Left lung (tissue), 10 donors: ENCODE measurements around the gene MS4A1. TPM values are rescaled to one million over a fixed set of nuclear protein-coding genes. Genes with fewer than 3 reads are reported as not detected.
"Not testable (repeated sequence)": the region's sequence is repeated elsewhere in the genome, so short reads cannot be mapped to it uniquely, and the experiment has no call there.

Experiments used
- ATAC-seq: fragments of 200-7000 bp; cut with Tn5 transposase; one replicate; pipeline ENCODE4 v1.9.1; 2020; ENCODE audit warnings: moderate library complexity
- DNase-seq, 4 donors: peaks; one replicate each; pipeline ENCODE4 v3.0.0-alpha.2; 2013 to 2020
- H3K27ac ChIP-seq, 2 donors: fragments of 200-600 bp; sonication (generic) in 1 of 2; one replicate each; pipeline versions ENCODE4 v1.5.0 to v1.8.0; 2020 to 2021
- H3K27me3 ChIP-seq, 2 donors: fragments of 200-600 bp; sonication (generic) in 1 of 2; one replicate each; pipeline versions ENCODE4 v1.5.0 to v1.8.0; 2020 to 2021
- H3K36me3 ChIP-seq, 2 donors: fragments of 200-600 bp; sonication (generic) in 1 of 2; one replicate each; pipeline versions ENCODE4 v1.5.0 to v1.8.0; 2020 to 2021
- H3K4me1 ChIP-seq, 2 donors: fragments of 200-600 bp; one replicate each; pipeline ENCODE4 v1.8.0; 2021
- H3K4me3 ChIP-seq, 2 donors: fragments of 200-600 bp; sonication (generic) in 1 of 2; one replicate each; pipeline versions ENCODE4 v1.5.0 to v1.8.0; 2020 to 2021; ENCODE audit warnings: mild to moderate bottlenecking in 1 of 2
- H3K9me3 ChIP-seq, 2 donors: fragments of 200-600 bp; sonication (generic) in 1 of 2; one replicate each; pipeline versions ENCODE4 v1.5.0 to v1.8.0; 2020 to 2021
- intact Hi-C, 2 donors: fragments of 100-400 bp; cut with DNase I; formaldehyde crosslinking; loops; one replicate each; pipeline versions ENCODE4 v1.11.2 to v1.14.2; 2022
- polyA plus RNA-seq, 6 donors: library from polyadenylated mRNA; unstranded; fragments of 120-200 nt; gene quantifications; one replicate each; pipeline ENCODE4 v1.2.1, GENCODE V29; 2013; ENCODE audit not compliant: insufficient read length in 6 of 6
- total RNA-seq, 2 donors: library from RNA; stranded (reverse); fragmentation: NEBNext Ultra II Directional; extraction: Animal tissue kit (Norgen Biotek cat#: 25700); gene quantifications; one replicate each; pipeline ENCODE4 v1.2.1, GENCODE V29; 2021
- TF ChIP-seq, protein P1 (sequence below), 2 donors: fragments of 200-600 bp; sonication (generic) in 1 of 2; IDR thresholded peaks; one replicate each; pipeline versions ENCODE4 v1.5.0 to v1.8.0; 2021; ENCODE audit warnings: antibody characterized with exemption in 2 of 2
- donor health status: DM: no; HTN: yes; CAD: no.
- donor health status: DM: no; HTN: no; CAD: no.

Gene MS4A1
- total and polyA plus RNA-seq, 8 donors: 0.36 to 2.1 (median 1.1) TPM

DNA sequence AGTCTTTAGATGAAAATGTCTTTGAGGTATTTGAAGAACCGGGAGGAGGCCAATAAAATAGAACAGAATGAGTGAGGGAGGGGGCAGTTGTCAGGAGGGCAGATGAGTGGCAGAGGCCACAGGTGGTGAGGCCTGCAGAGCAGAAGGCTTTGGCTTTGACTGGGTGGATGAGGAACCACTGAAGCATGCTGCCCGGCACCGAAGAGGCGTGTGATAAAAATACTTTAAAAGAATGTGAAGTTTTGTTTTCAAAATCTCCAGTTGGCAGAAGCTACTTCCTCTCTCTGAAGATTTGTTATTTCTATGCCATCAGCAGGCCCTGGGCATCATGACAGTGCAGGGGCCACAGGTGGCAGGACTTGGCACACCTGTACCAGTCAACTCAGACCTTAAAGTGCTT lies 43.2 kb downstream of the MS4A1 start:
- ATAC-seq: peak; percentile 18

DNA sequence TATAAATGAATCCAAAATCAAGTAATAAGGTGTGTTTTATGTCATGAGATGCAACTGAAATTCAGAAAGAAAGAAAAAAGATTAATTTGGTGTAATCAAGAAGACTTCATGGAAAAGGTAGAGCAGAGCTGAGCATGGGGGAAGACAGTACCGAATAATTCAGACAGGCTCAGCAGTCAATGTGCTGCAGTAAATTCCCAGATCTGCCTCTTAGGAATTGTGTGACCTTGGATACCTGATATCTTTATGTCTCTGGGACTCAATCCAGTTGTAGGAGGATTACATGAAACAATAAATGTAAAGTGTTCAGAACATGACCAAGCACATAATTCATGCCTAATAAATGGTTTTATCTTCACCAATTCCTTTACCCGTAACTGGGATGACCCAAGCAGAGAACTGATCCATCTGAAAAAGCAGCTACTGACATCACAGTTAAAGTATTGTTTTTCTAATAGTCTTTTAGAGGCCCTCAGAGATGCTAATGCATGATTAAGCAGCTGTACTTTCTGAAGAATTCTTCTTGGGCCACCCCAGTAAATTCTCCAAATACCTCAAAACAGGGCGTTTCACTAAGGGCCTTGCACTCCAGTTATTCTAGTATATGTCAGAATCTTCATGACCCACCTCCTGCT lies 44.7 kb downstream of the MS4A1 start:
- H3K4me3 ChIP-seq: no peak overlapping the region
- H3K27ac ChIP-seq: no peak overlapping the region
- no peaks in the 10 kb centered on the region for H3K27me3 ChIP-seq
- TF ChIP-seq, protein P1, sequence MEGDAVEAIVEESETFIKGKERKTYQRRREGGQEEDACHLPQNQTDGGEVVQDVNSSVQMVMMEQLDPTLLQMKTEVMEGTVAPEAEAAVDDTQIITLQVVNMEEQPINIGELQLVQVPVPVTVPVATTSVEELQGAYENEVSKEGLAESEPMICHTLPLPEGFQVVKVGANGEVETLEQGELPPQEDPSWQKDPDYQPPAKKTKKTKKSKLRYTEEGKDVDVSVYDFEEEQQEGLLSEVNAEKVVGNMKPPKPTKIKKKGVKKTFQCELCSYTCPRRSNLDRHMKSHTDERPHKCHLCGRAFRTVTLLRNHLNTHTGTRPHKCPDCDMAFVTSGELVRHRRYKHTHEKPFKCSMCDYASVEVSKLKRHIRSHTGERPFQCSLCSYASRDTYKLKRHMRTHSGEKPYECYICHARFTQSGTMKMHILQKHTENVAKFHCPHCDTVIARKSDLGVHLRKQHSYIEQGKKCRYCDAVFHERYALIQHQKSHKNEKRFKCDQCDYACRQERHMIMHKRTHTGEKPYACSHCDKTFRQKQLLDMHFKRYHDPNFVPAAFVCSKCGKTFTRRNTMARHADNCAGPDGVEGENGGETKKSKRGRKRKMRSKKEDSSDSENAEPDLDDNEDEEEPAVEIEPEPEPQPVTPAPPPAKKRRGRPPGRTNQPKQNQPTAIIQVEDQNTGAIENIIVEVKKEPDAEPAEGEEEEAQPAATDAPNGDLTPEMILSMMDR (IDR thresholded peaks at IDR 0.05): no peak
- no peaks in the 10 kb centered on the region for H3K9me3 ChIP-seq
- intact Hi-C loops: no loop called here
- DNase-seq: no peak
- no peak for ATAC-seq
- H3K4me1 ChIP-seq: no peaks in the 10 kb centered on the region
- no peaks in the 10 kb centered on the region for H3K36me3 ChIP-seq

More for the DNA sequence above, 43.2 kb downstream of the MS4A1 start:
- Histone ChIP-seq H3K9me3 (no peaks in the 10 kb centered on the region), H3K27ac (no peak overlapping the region), H3K4me3 (no peak overlapping the region), H3K4me1 (no peaks in the 10 kb centered on the region), H3K36me3 (no peaks in the 10 kb centered on the region), H3K27me3 (no peaks in the 10 kb centered on the region)
- DNase-seq: no peak
- TF ChIP-seq, protein P1 (IDR thresholded peaks at IDR 0.05): no peak
- intact Hi-C loops: no loop called here

DNA sequence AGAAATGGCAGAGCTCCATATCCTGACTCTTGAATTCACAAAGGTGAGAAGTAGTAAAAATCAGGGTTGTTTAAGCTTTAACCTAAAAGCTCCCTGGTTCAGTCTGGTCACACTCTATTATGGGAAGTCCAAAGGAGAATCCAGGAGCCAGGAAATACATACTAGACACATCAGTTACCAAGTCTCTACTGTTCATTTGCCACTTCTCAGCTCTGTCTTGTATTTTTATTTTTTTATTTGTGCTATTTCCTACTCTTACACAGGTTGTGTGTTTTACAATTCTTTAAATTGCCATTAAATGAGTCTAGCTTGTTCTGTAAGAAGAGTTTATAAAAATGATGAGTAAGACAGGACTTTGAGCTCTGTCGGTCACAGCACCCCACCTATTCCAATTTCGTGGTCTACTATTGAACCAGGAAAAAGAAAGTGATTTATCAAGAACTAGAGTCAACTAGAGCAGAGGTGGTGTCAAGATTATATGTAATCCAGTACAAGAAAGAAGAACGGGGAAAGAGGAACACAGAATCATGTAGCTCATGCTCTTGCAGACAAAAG lies 46.7 kb downstream of the MS4A1 start:
- Histone ChIP-seq H3K36me3 (no peaks in the 10 kb centered on the region), H3K27ac (no peak overlapping the region), H3K9me3 (no peaks in the 10 kb centered on the region), H3K4me3 (no peak overlapping the region), H3K27me3 (no peaks in the 10 kb centered on the region), H3K4me1 (no peaks in the 10 kb centered on the region)
- no peak for ATAC-seq
- TF ChIP-seq, protein P1 (IDR thresholded peaks at IDR 0.05): no peak
- intact Hi-C loops: no loop called here
- no peak for DNase-seq

DNA sequence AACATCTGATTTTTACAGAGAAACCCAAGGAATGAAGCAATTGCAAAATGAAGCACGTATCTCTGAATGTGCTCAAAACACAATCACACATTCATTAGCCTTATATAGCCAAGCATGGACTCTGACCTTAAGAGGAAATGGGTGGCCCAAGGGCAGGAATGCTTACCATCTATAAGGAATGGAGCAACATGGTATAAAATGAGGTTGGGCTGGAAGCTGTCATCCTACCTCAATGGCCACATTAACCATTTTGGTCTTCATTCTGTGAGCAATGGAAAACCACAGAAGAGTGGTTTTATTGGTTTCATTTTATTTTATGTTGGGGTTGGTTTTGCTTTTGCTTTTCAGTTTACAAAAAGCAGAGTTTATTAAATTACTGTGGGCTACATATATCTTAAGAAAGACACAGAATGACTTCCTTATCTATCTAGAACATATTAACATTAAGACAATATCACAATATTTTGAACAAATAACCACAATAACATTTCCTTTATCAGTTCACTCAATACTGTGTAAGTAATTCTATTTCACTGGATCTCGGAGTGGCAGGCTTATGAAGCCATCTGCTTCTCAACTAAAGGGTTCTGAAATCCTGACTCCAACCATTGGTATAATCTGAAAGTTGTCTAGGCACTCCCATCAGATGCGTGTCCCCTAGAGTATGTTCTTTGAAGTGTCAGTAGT lies 48.7 kb downstream of the MS4A1 start:
- Histone ChIP-seq H3K36me3 (no peaks in the 10 kb centered on the region), H3K4me3 (no peak overlapping the region), H3K27me3 (no peaks in the 10 kb centered on the region), H3K27ac (no peak overlapping the region), H3K9me3 (no peaks in the 10 kb centered on the region), H3K4me1 (no peaks in the 10 kb centered on the region)
- DNase-seq (no peak), ATAC-seq (no peak)
- intact Hi-C loops: no loop called here
- TF ChIP-seq, protein P1 (IDR thresholded peaks at IDR 0.05): no peak

DNA sequence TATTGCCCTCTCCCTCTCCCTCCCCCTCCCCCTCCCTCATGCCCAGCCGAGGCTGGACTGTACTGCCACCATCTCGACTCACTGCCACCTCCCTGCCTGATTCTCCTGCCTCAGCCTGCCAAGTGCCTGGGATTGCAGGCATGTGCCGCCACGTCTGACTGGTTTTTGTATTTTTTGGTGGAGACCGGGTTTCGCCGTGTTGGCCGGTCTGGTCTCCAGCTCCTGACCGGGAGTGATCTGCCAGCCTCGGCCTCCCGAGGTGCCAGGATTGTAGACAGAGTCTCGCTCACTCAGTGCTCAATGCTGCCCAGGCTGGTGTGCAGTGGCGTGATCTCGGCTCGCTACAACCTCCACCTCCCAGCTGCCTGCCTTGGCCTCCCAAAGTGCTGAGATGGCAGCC lies 54.0 kb downstream of the MS4A1 start:
- H3K4me3 ChIP-seq, DNase-seq, H3K36me3 ChIP-seq, H3K27me3 ChIP-seq, ATAC-seq, intact Hi-C loops, H3K9me3 ChIP-seq, H3K4me1 ChIP-seq, H3K27ac ChIP-seq: not testable (repeated sequence)

DNA sequence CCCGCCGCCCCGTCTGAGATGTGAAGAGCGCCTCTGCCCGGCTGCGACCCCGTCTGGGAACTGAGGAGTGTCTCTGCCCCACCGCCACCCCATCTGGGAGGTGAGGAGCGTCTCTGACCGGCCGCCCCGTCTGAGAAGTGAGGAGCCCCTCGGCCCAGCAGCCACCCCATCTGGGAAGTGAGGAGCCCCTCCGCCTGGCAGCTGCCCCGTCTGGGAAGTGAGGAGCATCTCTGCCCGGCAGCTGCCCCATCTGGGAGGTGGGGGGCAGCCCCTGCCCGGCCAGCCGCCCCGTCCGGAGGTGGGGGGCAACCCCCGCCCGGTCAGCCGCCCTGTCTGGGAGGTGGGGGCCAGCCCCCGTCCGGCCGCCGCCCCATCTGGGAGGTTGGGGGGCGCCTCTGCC lies 54.6 kb downstream of the MS4A1 start:
- peak in 1 of 4 donors; percentile 64 for DNase-seq
- H3K4me1 ChIP-seq, intact Hi-C loops, H3K36me3 ChIP-seq, H3K27me3 ChIP-seq, H3K9me3 ChIP-seq, H3K27ac ChIP-seq, H3K4me3 ChIP-seq, ATAC-seq: not testable (repeated sequence)
